HCEC 1CT (cell line): Measurements from ENCODE around the gene PRM3.

Source experiments
- DNase-seq: peaks from one replicate; pipeline ENCODE4 v3.0.0-alpha.2; 2017

PRM3 gene

GRCh38 chr16:11242658-11243057, 30.8 kb downstream of the PRM3 start:
- no peak for DNase-seq

GRCh38 chr16:11241480-11242204, 31.8 kb downstream of the PRM3 start:
- DNase-seq: no peak

GRCh38 chr16:11240636-11241473, 32.6 kb downstream of the PRM3 start:
- DNase-seq: no peak

- no peak for DNase-seq
Observed at GRCh38 chr16:11239644-11240632, 33.5 kb downstream of the PRM3 start.

GRCh38 chr16:11238272-11239202, 34.9 kb downstream of the PRM3 start:
- no peak for DNase-seq

GRCh38 chr16:11236461-11237254, 36.8 kb downstream of the PRM3 start:
- DNase-seq: peak; percentile 18

- no peak for DNase-seq
Observed at GRCh38 chr16:11235703-11235991, 37.8 kb downstream of the PRM3 start.

GRCh38 chr16:11234884-11235702, 38.3 kb downstream of the PRM3 start:
- peak; percentile 87 for DNase-seq

- peak; percentile 69 for DNase-seq
Observed at GRCh38 chr16:11233727-11234376, 39.6 kb downstream of the PRM3 start.

GRCh38 chr16:11232852-11233726, 40.3 kb downstream of the PRM3 start:
- DNase-seq: no peak

- DNase-seq: no peak
Observed at GRCh38 chr16:11232302-11232851, 41.1 kb downstream of the PRM3 start.

GRCh38 chr16:11231367-11231970, 42.0 kb downstream of the PRM3 start:
- no peak for DNase-seq

GRCh38 chr16:11229906-11230305, 43.5 kb downstream of the PRM3 start:
- DNase-seq: no peak

GRCh38 chr16:11229432-11229831, 44.0 kb downstream of the PRM3 start:
- DNase-seq: no peak

- no peak for DNase-seq
Observed at GRCh38 chr16:11225677-11226549, 47.5 kb downstream of the PRM3 start.

- no peak for DNase-seq
Observed at GRCh38 chr16:11224894-11225676, 48.3 kb downstream of the PRM3 start.
